Breast epithelium (tissue), 3 donors: ENCODE results near the gene GNB1L.

Experiments
- POLR2A ChIP-seq: fragments of 450-650 bp; IDR thresholded peaks from one replicate; pipeline ENCODE4 v1.6.1; 2016; ENCODE audit warnings: antibody characterized with exemption, mild to moderate bottlenecking, moderate library complexity
- POLR2AphosphoS5 ChIP-seq, 3 donors: sonication (generic); formaldehyde crosslinking; IDR thresholded peaks; one replicate each; pipeline ENCODE4 v1.6.1; 2017; ENCODE audit warnings: antibody characterized with exemption in 3 of 3
- TF ChIP-seq, protein P1 (sequence below), 3 donors: fragments of 450-650 bp; IDR thresholded peaks; one replicate each; pipeline ENCODE4 v1.5.1; 2016 to 2017; ENCODE audit warnings: antibody characterized with exemption in 3 of 3, mild to moderate bottlenecking in 3 of 3, moderate library complexity in 3 of 3

DNA sequence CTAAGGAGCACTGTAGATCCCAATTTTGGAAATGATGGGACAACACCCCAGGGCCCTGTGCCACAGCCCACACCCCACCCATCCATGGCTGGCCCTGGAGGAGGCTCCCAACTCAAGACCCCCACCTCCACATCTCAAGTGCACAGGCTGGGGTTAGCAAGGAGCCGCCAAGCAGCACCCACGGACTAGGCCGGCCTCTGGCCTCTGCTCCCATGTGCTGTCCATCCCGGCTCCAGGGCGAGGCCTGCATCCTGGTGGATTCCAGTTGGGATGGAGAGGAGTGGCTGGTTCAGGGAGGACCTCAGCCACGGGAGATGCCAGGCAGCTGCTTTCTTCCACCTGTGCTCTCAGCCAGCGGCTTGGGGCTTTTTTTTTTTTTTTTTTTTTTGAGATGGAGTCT, 43.5 kb upstream of the GNB1L start:
- TF ChIP-seq POLR2A (no peak), POLR2AphosphoS5 (IDR thresholded peaks at IDR 0.05) (no peak)
- TF ChIP-seq, protein P1, sequence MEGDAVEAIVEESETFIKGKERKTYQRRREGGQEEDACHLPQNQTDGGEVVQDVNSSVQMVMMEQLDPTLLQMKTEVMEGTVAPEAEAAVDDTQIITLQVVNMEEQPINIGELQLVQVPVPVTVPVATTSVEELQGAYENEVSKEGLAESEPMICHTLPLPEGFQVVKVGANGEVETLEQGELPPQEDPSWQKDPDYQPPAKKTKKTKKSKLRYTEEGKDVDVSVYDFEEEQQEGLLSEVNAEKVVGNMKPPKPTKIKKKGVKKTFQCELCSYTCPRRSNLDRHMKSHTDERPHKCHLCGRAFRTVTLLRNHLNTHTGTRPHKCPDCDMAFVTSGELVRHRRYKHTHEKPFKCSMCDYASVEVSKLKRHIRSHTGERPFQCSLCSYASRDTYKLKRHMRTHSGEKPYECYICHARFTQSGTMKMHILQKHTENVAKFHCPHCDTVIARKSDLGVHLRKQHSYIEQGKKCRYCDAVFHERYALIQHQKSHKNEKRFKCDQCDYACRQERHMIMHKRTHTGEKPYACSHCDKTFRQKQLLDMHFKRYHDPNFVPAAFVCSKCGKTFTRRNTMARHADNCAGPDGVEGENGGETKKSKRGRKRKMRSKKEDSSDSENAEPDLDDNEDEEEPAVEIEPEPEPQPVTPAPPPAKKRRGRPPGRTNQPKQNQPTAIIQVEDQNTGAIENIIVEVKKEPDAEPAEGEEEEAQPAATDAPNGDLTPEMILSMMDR (IDR thresholded peaks at IDR 0.05) = no peak
